Measurements from ENCODE around the gene ENTPD1.

ENTPD1 gene

GRCh38 chr10:95831515-95831914 lies 75.6 kb downstream of the ENTPD1 start:
- DNase-seq (ENCODE audit: low spot score) = no peak

GRCh38 chr10:95832216-95833041 lies 76.5 kb downstream of the ENTPD1 start:
- DNase-seq (ENCODE audit: low spot score) = no peak

GRCh38 chr10:95833042-95833610 lies 77.2 kb downstream of the ENTPD1 start:
- no peak for DNase-seq (ENCODE audit: low spot score)

- DNase-seq (ENCODE audit: low spot score) = no peak
These were observed 78.4 kb downstream of the ENTPD1 start for GRCh38 chr10:95834406-95834805.

- no peak for DNase-seq (ENCODE audit: low spot score)
These were observed 79.3 kb downstream of the ENTPD1 start for GRCh38 chr10:95835149-95835860.

- no peak for DNase-seq (ENCODE audit: low spot score)
These were observed 79.9 kb downstream of the ENTPD1 start for GRCh38 chr10:95835911-95836310.

GRCh38 chr10:95836610-95837355 lies 80.8 kb downstream of the ENTPD1 start:
- DNase-seq (ENCODE audit: low spot score) = no peak

- no peak for DNase-seq (ENCODE audit: low spot score)
These were observed 81.4 kb downstream of the ENTPD1 start for GRCh38 chr10:95837356-95837776.

GRCh38 chr10:95837783-95838182 lies 81.8 kb downstream of the ENTPD1 start:
- no peak for DNase-seq (ENCODE audit: low spot score)

- no peak for DNase-seq (ENCODE audit: low spot score)
These were observed 84.2 kb downstream of the ENTPD1 start for GRCh38 chr10:95840121-95840520.

GRCh38 chr10:95840681-95841080 lies 84.7 kb downstream of the ENTPD1 start:
- DNase-seq (ENCODE audit: low spot score) = no peak

GRCh38 chr10:95841661-95842498 lies 85.9 kb downstream of the ENTPD1 start:
- DNase-seq (ENCODE audit: low spot score) = peak; percentile 42

GRCh38 chr10:95845411-95845810 lies 89.4 kb downstream of the ENTPD1 start:
- no peak for DNase-seq (ENCODE audit: low spot score)

- DNase-seq (ENCODE audit: low spot score) = no peak
These were observed 91.0 kb downstream of the ENTPD1 start for GRCh38 chr10:95847007-95847406.

GRCh38 chr10:95848841-95849240 lies 92.9 kb downstream of the ENTPD1 start:
- no peak for DNase-seq (ENCODE audit: low spot score)

GRCh38 chr10:95850791-95851190 lies 94.8 kb downstream of the ENTPD1 start:
- no peak for DNase-seq (ENCODE audit: low spot score)

- DNase-seq (ENCODE audit: low spot score) = peak; percentile 46
These were observed 104.4 kb downstream of the ENTPD1 start for GRCh38 chr10:95860166-95860940.

GRCh38 chr10:95861386-95861785 lies 105.4 kb downstream of the ENTPD1 start:
- DNase-seq (ENCODE audit: low spot score) = no peak

- peak; percentile 59 for DNase-seq (ENCODE audit: low spot score)
These were observed 109.2 kb downstream of the ENTPD1 start for GRCh38 chr10:95864906-95865813.

Data from RKO (cell line).